ENCODE measurements around the gene ACVRL1.
A peak's percentile ranks its signal among the peaks of the same experiment; 100 is the strongest.

Gene ACVRL1

DNA sequence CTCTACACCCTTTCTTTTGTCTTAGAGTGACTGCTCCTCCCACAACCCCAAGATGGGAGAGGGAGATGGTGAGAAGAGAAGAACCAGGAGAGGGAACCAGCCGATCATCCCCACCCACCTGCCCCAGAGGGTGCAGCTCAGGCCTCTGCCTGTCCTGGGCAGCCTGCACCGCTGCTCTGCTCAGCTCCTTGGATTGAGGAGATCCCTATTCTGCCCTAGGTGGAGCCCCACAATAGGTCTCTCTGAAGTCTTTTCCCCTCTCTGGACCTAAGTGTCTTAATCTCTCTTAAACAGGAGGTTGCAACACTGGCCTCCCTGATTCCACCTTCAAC lies 17.2 kb upstream of the ACVRL1 start:
- Histone ChIP-seq H3K9me3 (ENCODE audit: low read length) (no peaks in the 10 kb centered on the region), H3K4me2 (ENCODE audit: low read length) (no peak overlapping the region), H3K27ac (ENCODE audit: low read depth, low read length, poor library complexity, severe bottlenecking) (no peak overlapping the region)

GRCh38 chr12:51890511-51891171 lies 16.7 kb upstream of the ACVRL1 start:
- Histone ChIP-seq H4K20me1 (ENCODE audit: insufficient read depth, low read length) (no peaks in the 10 kb centered on the region), H3K9ac (ENCODE audit: low read length) (no peak overlapping the region), H3K4me1 (ENCODE audit: insufficient read depth, low read length, severe bottlenecking) (peaks cover 5% of the 10 kb centered on the region), H3K4me3 (ENCODE audit: low read depth, low read length, poor library complexity, severe bottlenecking) (no peak overlapping the region), H3K9me3 (ENCODE audit: low read length) (no peaks in the 10 kb centered on the region), H3K27ac (ENCODE audit: low read depth, low read length, poor library complexity, severe bottlenecking) (no peak overlapping the region), H3K4me2 (ENCODE audit: low read length) (no peak overlapping the region), H2AFZ (ENCODE audit: low read length) (no peak overlapping the region), H3K27me3 (ENCODE audit: insufficient read depth, low read length) (no peaks in the 10 kb centered on the region), H3F3A (ENCODE audit: insufficient read depth, low read length) (no peaks in the 10 kb centered on the region), H3K79me2 (ENCODE audit: insufficient read depth, low read length) (no peaks in the 10 kb centered on the region), H3K36me3 (ENCODE audit: insufficient read depth, low read length) (no peaks in the 10 kb centered on the region), H3K9me2 (ENCODE audit: low read depth, low read length) (no peaks in the 10 kb centered on the region)
- no peak for TF ChIP-seq CTCF (IDR thresholded peaks at IDR 0.05; ENCODE audit: low read length)
- TF ChIP-seq EZH2 (IDR thresholded peaks at IDR 0.05; ENCODE audit: borderline replicate concordance, low read length) = no peak

More for the DNA sequence above, 17.2 kb upstream of the ACVRL1 start:
- Histone ChIP-seq H3K9me2 (ENCODE audit: low read depth, low read length) (no peaks in the 10 kb centered on the region), H3K4me3 (ENCODE audit: low read depth, low read length, poor library complexity, severe bottlenecking) (no peak overlapping the region), H3K4me1 (ENCODE audit: insufficient read depth, low read length, severe bottlenecking) (peaks cover 5% of the 10 kb centered on the region), H3K36me3 (ENCODE audit: insufficient read depth, low read length) (no peaks in the 10 kb centered on the region), H4K20me1 (ENCODE audit: insufficient read depth, low read length) (no peaks in the 10 kb centered on the region), H3K9ac (ENCODE audit: low read length) (no peak overlapping the region), H3F3A (ENCODE audit: insufficient read depth, low read length) (no peaks in the 10 kb centered on the region), H3K79me2 (ENCODE audit: insufficient read depth, low read length) (no peaks in the 10 kb centered on the region), H3K27me3 (ENCODE audit: insufficient read depth, low read length) (no peaks in the 10 kb centered on the region), H2AFZ (ENCODE audit: low read length) (no peak overlapping the region)
- TF ChIP-seq CTCF (IDR thresholded peaks at IDR 0.05; ENCODE audit: low read length) = no peak
- no peak for TF ChIP-seq EZH2 (IDR thresholded peaks at IDR 0.05; ENCODE audit: borderline replicate concordance, low read length)

DNA sequence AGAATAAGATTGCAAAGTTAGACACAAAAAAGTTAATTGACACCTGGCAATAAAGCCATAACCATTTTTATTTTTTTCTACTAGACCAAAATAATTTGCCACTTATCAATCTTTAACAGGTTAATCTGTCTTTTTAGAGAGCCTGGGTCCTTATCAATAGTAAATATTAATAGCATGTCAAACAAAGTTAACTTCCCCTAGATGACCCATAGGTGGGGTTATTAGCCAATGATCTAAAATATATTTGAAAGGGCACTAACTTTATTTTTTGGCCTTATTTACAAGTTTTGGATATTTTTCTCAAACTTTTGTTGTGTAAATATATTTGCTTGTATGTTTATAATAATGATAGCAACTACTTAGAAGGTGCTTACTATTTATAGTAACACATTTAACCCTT lies 15.5 kb upstream of the ACVRL1 start:
- Histone ChIP-seq H3K9me3 (ENCODE audit: low read length) (no peaks in the 10 kb centered on the region), H4K20me1 (ENCODE audit: insufficient read depth, low read length) (no peaks in the 10 kb centered on the region), H3K27ac (ENCODE audit: low read depth, low read length, poor library complexity, severe bottlenecking) (no peak overlapping the region), H3K9ac (ENCODE audit: low read length) (no peak overlapping the region), H3K9me2 (ENCODE audit: low read depth, low read length) (no peaks in the 10 kb centered on the region), H3F3A (ENCODE audit: insufficient read depth, low read length) (no peaks in the 10 kb centered on the region), H2AFZ (ENCODE audit: low read length) (no peak overlapping the region), H3K27me3 (ENCODE audit: insufficient read depth, low read length) (no peaks in the 10 kb centered on the region), H3K4me3 (ENCODE audit: low read depth, low read length, poor library complexity, severe bottlenecking) (no peak overlapping the region), H3K4me2 (ENCODE audit: low read length) (no peak overlapping the region), H3K36me3 (ENCODE audit: insufficient read depth, low read length) (no peaks in the 10 kb centered on the region), H3K79me2 (ENCODE audit: insufficient read depth, low read length) (no peaks in the 10 kb centered on the region), H3K4me1 (ENCODE audit: insufficient read depth, low read length, severe bottlenecking) (no peaks in the 10 kb centered on the region)
- TF ChIP-seq CTCF (IDR thresholded peaks at IDR 0.05; ENCODE audit: low read length) (peak; percentile 22; the same call in 1 of the 2 replicates), EZH2 (IDR thresholded peaks at IDR 0.05; ENCODE audit: borderline replicate concordance, low read length) (no peak)

Data from OCI-LY1 (cell line).